ENCODE results near the gene CNTRL.

DNA sequence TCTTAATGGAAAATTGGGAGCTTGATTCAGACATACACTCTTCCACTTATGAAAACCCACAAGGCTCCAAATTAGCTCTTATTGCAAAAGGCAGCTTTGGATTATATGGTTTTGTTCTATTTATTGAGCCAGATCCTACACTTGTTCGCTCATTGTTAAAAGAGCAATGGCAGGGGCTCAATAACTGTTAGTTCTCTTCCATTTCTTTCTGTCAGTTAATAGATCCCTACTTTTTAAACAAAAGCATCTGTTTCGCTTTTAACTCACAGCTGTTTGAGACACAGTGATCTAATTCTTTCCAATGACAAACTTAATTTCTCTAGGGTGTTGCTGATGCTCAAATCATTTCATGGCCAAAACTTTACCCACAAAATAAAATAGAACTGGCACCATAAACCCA lies 36.4 kb upstream of the CNTRL start:
- TF ChIP-seq POLR2A (IDR thresholded peaks at IDR 0.05; ENCODE audit: low read depth, low read length) (no peak), POLR2AphosphoS5 (IDR thresholded peaks at IDR 0.05; ENCODE audit: low read depth, low read length) (no peak), TAF1 (IDR thresholded peaks at IDR 0.05; ENCODE audit: borderline replicate concordance, low read depth, low read length) (no peak)

Data from GM12892 (cell line).